ENCODE measurements around the gene TSHZ2. TPM values are rescaled to one million over a fixed set of nuclear protein-coding genes. Genes with fewer than 3 reads are reported as not detected.

Gene TSHZ2
- total RNA-seq, 1 donor from 2014 or later, result 5.2 TPM

DNA sequence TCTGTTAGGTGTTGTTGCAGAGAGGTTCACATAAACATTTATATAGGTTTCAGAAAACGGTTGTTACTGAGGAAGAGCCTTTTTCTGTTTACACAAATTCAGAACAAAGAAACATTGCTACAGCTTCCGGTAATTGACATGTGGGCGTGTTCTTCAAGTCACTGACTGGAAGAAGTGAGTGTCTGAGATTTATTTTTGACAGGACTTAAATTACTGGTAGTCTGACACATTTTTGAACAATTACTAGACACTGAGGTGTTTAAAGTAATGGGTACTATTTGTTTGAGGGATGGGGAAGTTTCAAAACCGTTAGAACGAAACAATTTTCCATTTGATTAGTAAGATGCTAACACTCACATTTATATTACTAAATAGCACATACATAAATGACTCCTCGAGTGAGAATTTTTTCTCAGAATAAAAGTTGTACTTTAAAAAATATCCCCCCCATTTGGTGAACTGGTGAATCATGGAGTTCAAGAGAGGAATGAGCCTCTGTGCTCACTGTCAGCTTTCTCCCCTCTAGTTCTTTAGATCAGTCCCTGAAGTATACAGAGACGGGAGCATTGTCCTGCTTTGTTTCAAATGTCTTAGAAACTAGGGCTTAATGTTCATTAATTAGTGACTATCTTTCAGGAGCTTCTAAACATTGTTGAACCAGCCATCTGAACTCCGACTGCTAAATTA, 98.7 kb downstream of the TSHZ2 start:
- intact Hi-C loops (cut with DNase I), result no loop called here
- Histone ChIP-seq H3K4me3 (no peak overlapping the region), H3K4me1 (peaks cover 3% of the 10 kb centered on the region), H3K36me3 (no peaks in the 10 kb centered on the region), H3K9me3 (no peaks in the 10 kb centered on the region), H3K27ac (no peak overlapping the region), H3K27me3 (no peaks in the 10 kb centered on the region)
- ATAC-seq (no peak), DNase-seq (no peak)
- TF ChIP-seq CTCF (IDR thresholded peaks at IDR 0.05), result no peak

DNA sequence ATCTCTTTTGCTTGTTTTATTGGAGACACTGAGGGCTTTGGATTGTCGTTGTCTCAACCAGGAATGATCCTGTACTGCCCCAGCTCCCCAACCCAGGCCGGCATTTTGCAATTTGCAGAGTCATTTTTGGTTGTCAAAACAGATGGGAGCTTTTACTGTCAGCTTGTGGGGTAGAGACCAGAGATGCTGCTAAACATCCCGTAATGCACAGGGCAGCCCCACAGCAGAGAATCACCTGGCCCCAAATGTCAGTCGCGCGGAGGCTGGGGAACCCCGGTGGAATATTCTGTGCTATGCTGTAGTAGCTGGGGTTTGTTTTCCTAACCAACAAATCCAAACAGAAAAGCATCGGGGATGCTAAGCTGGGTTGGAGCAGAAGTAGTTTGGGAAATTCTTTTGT, 99.7 kb downstream of the TSHZ2 start:
- peaks cover 3% of the 10 kb centered on the region for H3K4me1 ChIP-seq
- no peaks in the 10 kb centered on the region for H3K9me3 ChIP-seq
- no peak for DNase-seq
- H3K27ac ChIP-seq, result no peak overlapping the region
- no peaks in the 10 kb centered on the region for H3K36me3 ChIP-seq
- H3K27me3 ChIP-seq, result no peaks in the 10 kb centered on the region
- no peak for ATAC-seq
- H3K4me3 ChIP-seq, result no peak overlapping the region
- intact Hi-C loops (cut with DNase I), result no loop called here
- TF ChIP-seq CTCF (IDR thresholded peaks at IDR 0.05), result no peak

DNA sequence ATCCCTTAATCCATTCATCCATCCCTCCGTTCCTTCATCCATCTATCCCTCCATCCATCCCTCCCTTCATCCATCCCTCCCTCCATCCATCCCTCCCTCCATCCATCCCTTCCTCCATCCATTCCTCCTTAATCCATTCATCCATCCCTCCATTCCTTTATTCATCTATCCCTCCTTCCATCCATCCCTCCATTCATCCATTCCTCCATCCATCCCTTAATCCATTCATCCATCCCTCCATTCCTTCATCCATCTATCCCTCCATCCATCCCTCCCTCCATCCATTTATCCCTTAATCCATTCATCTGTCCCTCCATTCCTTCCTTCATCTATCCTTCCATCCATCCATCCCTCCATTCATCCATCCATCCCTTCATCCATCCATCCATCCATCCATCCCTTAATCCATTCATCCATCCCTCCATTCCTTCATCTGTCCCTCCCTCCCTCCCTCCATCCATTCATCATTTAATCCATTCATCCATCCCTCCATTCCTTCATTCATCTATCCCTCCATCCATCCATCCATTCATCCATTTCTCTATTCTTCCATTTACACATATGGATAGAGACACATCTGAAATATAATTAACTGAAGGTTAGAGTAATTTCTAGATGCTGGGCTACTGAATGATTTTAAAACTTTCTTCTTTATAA, 100.9 kb downstream of the TSHZ2 start:
- Histone ChIP-seq H3K27ac (no peak overlapping the region), H3K27me3 (no peaks in the 10 kb centered on the region), H3K4me1 (peaks cover 3% of the 10 kb centered on the region), H3K36me3 (no peaks in the 10 kb centered on the region), H3K9me3 (no peaks in the 10 kb centered on the region), H3K4me3 (no peak overlapping the region)
- ATAC-seq (no peak), DNase-seq (no peak)
- TF ChIP-seq CTCF (IDR thresholded peaks at IDR 0.05), result no peak
- intact Hi-C loops (cut with DNase I), result no loop called here

- Histone ChIP-seq H3K27me3 (no peaks in the 10 kb centered on the region), H3K4me1 (peaks cover 3% of the 10 kb centered on the region)
Measured at GRCh38 chr20:53073636-53074415, 101.7 kb downstream of the TSHZ2 start.

GRCh38 chr20:53074811-53075314, 102.7 kb downstream of the TSHZ2 start:
- Histone ChIP-seq H3K4me3 (no peak overlapping the region), H3K36me3 (no peaks in the 10 kb centered on the region), H3K9me3 (no peaks in the 10 kb centered on the region), H3K27ac (no peak overlapping the region), H3K27me3 (no peaks in the 10 kb centered on the region), H3K4me1 (peaks cover 3% of the 10 kb centered on the region)
- DNase-seq (no peak), ATAC-seq (no peak)
- intact Hi-C loops (cut with DNase I), result no loop called here
- TF ChIP-seq CTCF (IDR thresholded peaks at IDR 0.05), result no peak

More at GRCh38 chr20:53073636-53074415, 101.7 kb downstream of the TSHZ2 start:
- H3K27ac ChIP-seq, result no peak overlapping the region
- DNase-seq, result no peak
- no peaks in the 10 kb centered on the region for H3K36me3 ChIP-seq
- H3K4me3 ChIP-seq, result no peak overlapping the region
- intact Hi-C loops (cut with DNase I), result no loop called here
- TF ChIP-seq CTCF (IDR thresholded peaks at IDR 0.05), result no peak
- no peaks in the 10 kb centered on the region for H3K9me3 ChIP-seq
- ATAC-seq, result no peak

All from upper lobe of right lung (tissue), 1 donor.